Esophagus squamous epithelium (tissue), 5 donors: ENCODE results near the gene ZNF384. TPM values are rescaled to one million over a fixed set of nuclear protein-coding genes. Genes with fewer than 3 reads are reported as not detected.

Experiments
- DNase-seq: peaks from one replicate; lab custom pipeline; 2025; lab: John Stamatoyannopoulos, UW
- H3K27ac ChIP-seq, 4 donors: fragments of 200-600 bp; sonication (generic); one replicate each; pipeline ENCODE4 v1.5.1; 2016 to 2019; ENCODE audit warnings: mild to moderate bottlenecking in 1 of 4
- H3K27me3 ChIP-seq, 4 donors: fragments of 200-600 bp; sonication (generic); 1 replicate in 3 of 4; 2 replicates in 1 of 4; pipeline versions ENCODE4 v1.5.1 to v1.6.0; 2017 to 2021; ENCODE audit warnings: antibody characterized with exemption in 1 of 4
- H3K36me3 ChIP-seq, 3 donors: fragments of 200-600 bp; sonication (generic); one replicate each; pipeline ENCODE4 v1.5.1; 2016 to 2019
- H3K4me1 ChIP-seq, 3 donors: fragments of 200-600 bp; sonication (generic); one replicate each; pipeline ENCODE4 v1.5.1; 2017 to 2019
- H3K4me3 ChIP-seq, 4 donors: fragments of 200-600 bp; sonication (generic); 1 replicate in 3 of 4; 2 replicates in 1 of 4; pipeline ENCODE4 v1.5.1; 2016 to 2019; ENCODE audit warnings: mild to moderate bottlenecking in 2 of 4, moderate library complexity in 1 of 4
- H3K9me3 ChIP-seq, 3 donors: fragments of 200-600 bp; sonication (generic); one replicate each; pipeline ENCODE4 v1.5.1; 2016 to 2019
- POLR2A ChIP-seq, 4 donors: fragments of 450-650 bp; IDR thresholded peaks; one replicate each; pipeline ENCODE4 v1.6.1; 2017; ENCODE audit warnings: antibody characterized with exemption in 4 of 4, mild to moderate bottlenecking in 4 of 4, moderate library complexity in 3 of 4
- WGBS, 2 donors: methylation state at CpG; one replicate each; pipeline ENCODE4 v1.1.5; 2018; 5-methylcytosine and 5-hydroxymethylcytosine counted together
- intact Hi-C: fragments of 100-400 bp; cut with DNase I; formaldehyde crosslinking; loops from one replicate; pipeline ENCODE4 v1.15.0; 2022
- total RNA-seq, 4 donors: library from RNA; depleted of rRNA; stranded (reverse); fragments of >200 nt; gene quantifications; one replicate each; pipeline ENCODE4 v1.1.0, GENCODE V29; 2016
- TF ChIP-seq, protein P1 (sequence below), 6 experiments: fragments of 450-650 bp in 4 of 6; fragments of 200-600 bp in 2 of 6; sonication (generic) in 2 of 6; IDR thresholded peaks; one replicate each; pipeline ENCODE4 v1.5.1; 2016 to 2019; ENCODE audit warnings: antibody characterized with exemption in 6 of 6, mild to moderate bottlenecking in 4 of 6, moderate library complexity in 4 of 6
- donor health status: DM: yes; HTN: yes; CAD: no.

The ZNF384 gene
- total RNA-seq, result 10 to 100 TPM; 19.6 to 36.2 (median 26.8) TPM

DNA sequence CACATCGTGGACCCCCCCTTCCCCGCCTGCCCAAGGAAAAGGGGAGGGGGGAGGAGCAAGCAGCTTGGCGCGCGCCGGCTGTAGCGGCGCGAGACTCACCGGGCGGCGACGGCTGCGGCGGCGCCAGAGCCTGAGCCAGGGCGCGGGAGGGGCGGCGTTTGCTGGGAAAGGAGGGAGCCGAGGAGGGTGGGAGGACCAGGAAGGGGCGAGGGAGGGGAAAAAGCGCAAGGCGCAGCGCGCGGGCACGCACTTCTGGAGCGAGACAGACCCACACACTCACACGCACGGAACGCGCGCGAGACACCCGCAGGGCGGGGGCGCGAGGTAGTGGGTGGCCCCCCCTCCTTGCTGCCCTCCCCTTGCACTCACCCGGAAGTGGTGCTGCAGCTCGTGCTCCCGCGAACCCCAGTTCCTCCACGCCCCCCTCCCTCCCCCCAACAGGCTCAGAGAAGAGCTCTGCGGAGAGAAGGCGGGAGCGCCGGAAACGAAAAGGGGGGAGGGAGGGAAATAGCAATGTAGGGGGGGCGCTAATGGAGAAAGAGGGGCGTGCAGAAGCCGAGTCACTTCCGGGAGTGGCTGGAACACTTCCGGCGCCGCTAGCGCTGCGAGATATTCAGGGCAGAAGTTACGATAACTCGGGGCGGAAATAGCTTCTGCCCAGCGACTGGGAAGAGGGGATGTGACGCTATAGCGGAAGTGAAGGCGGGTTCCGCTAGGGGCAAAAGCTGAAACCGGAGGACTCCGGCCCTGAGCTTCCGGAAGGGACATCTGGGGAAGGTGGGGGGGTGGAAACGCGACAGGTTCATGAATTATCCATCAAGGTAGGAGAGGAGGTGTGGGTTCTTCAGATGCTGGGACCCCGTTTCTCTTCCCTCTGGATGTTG is at the start of gene ZNF384:
TSS of gene ZNF384 (minus strand) at position 377 of the 884 bp plus-strand sequence. CDS start 9,855 bp downstream, outside the sequence.
- Histone ChIP-seq H3K27ac (peak within 1 kb of the TSS; percentile 94 to 99 (median 98)), H3K4me3 (peak within 1 kb of the TSS; percentile 84 to 93 (median 86)), H3K9me3 (no peaks in the 10 kb centered on the region), H3K27me3 (peaks cover 0 to 4% (median 0%) of the 10 kb centered on the region in 4 donors), H3K36me3 (peaks cover 0 to 24% (median 0%) of the 10 kb centered on the region in 3 donors), H3K4me1 (peaks cover 7 to 62% (median 25%) of the 10 kb centered on the region in 3 donors)
- intact Hi-C loops, result no loop called here
- TF ChIP-seq, protein P1, sequence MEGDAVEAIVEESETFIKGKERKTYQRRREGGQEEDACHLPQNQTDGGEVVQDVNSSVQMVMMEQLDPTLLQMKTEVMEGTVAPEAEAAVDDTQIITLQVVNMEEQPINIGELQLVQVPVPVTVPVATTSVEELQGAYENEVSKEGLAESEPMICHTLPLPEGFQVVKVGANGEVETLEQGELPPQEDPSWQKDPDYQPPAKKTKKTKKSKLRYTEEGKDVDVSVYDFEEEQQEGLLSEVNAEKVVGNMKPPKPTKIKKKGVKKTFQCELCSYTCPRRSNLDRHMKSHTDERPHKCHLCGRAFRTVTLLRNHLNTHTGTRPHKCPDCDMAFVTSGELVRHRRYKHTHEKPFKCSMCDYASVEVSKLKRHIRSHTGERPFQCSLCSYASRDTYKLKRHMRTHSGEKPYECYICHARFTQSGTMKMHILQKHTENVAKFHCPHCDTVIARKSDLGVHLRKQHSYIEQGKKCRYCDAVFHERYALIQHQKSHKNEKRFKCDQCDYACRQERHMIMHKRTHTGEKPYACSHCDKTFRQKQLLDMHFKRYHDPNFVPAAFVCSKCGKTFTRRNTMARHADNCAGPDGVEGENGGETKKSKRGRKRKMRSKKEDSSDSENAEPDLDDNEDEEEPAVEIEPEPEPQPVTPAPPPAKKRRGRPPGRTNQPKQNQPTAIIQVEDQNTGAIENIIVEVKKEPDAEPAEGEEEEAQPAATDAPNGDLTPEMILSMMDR (IDR thresholded peaks at IDR 0.05), result peak in 3 of 6 experiments; percentile 23 to 53 (median 48)
- TF ChIP-seq POLR2A (IDR thresholded peaks at IDR 0.05), result peak in 1 of 4 donors; percentile 52
- peak; percentile 93 for DNase-seq
- WGBS, 2 donors, result 0% methylated on average over 19 to 24 of the region's 72 CpGs

DNA sequence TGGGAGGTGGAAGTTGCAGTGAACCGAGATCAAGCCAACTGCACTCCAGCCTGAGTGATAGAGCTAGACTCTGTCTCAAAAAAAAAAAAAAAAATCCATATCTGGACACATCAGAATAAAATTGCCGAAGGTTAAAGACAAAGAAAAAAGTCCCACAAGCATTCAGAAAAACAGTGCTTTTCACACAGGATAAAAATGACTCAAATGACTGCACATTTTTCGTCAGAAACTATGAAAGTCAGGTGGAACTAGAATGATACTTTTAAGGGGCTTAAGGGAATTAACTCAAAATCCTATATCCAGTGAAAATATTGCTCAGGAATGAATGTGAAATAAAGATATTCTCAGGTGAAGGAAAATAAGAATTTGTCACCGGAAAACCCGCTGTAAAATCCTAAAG is 47.6 kb upstream of the ZNF384 start:
- TF ChIP-seq, protein P1 (IDR thresholded peaks at IDR 0.05), result no peak
- no peak for TF ChIP-seq POLR2A (IDR thresholded peaks at IDR 0.05)
- H3K36me3 ChIP-seq, result peaks cover 0 to 28% (median 3%) of the 10 kb centered on the region in 3 donors
- no peaks in the 10 kb centered on the region for H3K9me3 ChIP-seq
- no peaks in the 10 kb centered on the region for H3K27me3 ChIP-seq
- peaks cover 0 to 16% (median 4%) of the 10 kb centered on the region in 3 donors for H3K4me1 ChIP-seq
- 94 to 95% methylated on average over 5 of the region's 5 CpGs for WGBS, 2 donors
- DNase-seq, result no peak
- H3K27ac ChIP-seq, result no peak overlapping the region
- intact Hi-C loops, result loop anchor here (5.0 kb wide), 1 partner anchor 91 kb away; the partner anchor contains the start of gene P3H3
- no peak overlapping the region for H3K4me3 ChIP-seq

DNA sequence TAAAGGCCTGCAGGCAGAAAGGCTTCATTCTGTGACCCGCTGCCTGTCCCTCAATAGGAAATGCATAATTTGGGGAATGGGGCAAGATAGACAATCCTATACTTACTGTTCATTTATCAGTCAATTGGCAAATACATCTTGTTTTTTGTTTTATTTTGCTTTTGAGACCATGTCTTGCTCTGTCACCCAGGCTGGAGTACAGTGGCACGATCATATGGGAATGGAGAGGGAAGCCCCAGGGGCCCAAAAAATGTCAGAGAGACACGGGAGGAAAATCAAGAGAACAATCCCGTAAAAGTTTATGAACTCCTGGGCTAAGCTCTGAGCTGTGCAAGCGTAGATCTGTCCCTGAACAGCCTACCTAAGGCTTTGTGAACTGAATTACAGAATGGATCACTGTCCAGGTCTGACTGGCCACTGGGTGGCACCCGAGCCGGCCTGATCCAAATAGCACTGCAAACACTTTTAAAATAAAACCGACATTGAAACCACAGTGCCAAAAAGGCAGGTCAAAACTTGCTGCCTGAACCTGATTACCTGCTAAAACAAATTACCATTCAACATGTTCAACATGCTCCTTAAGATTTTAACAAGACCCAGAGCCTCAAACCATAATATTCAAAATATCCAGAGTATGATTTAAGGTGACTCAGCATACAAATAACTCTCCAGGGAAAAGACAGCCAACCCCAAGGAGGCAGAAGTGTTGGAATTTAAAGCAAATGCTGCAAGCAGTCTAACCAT is 46.4 kb upstream of the ZNF384 start:
- no peak for TF ChIP-seq POLR2A (IDR thresholded peaks at IDR 0.05)
- TF ChIP-seq, protein P1 (IDR thresholded peaks at IDR 0.05), result peak; percentile 49 to 85 (median 78)
- H3K4me3 ChIP-seq, result no peak overlapping the region
- peak overlapping the region; percentile 31 to 61 (median 54) for H3K27ac ChIP-seq
- DNase-seq, result no peak
- 27 to 41% methylated on average over 6 to 8 of the region's 8 CpGs for WGBS, 2 donors
- H3K9me3 ChIP-seq, result no peaks in the 10 kb centered on the region
- no peaks in the 10 kb centered on the region for H3K27me3 ChIP-seq
- H3K36me3 ChIP-seq, result peaks cover 9 to 40% (median 14%) of the 10 kb centered on the region in 3 donors
- peaks cover 0 to 16% (median 4%) of the 10 kb centered on the region in 3 donors for H3K4me1 ChIP-seq
- intact Hi-C loops, result loop anchor here (5.0 kb wide), 1 partner anchor 92 kb away; the partner anchor contains the start of gene P3H3

DNA sequence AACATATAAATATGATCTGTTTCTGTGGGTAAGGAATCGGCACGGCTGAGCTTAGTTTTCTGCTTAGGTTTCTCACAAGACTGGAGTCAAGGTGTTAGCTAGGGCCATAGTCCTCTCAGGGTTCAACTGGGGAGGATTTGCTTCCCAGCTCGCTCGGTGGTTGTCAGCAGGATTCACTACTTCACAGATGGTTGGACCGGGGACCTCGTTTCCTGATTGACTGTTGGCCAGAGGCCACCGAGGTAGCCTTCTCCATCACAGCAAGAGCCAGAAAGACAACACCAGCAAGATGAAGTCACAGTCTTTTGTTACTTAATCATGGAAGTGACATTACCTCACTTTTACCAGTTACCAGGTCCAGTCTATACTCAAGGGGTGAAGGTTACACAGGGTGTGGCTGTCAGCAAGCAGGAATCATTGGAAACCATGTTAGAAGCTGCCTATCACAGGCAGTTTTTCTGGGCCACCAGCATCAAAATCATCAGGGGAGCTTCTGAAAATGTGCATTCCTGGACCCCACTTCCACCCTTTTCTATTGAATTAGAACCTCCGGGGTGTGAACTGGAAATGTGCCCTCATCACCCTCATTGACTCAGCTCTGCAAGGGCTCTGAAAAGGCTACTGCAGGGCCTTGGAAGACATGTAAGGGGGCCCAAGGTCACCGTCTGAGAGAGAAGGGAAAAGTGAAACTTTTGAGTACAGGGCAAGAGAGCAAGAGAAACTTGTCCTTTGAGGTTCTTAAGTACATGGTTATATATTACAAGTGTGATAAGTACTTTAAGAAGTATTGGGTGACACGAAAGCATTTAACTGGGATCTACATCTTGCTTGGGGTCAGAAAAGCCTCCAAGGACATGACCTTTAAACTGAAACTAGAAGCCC is 45.6 kb upstream of the ZNF384 start:
- 79 to 87% methylated on average over 9 to 10 of the region's 10 CpGs for WGBS, 2 donors
- H3K36me3 ChIP-seq, result peaks cover 17 to 48% (median 23%) of the 10 kb centered on the region in 3 donors
- TF ChIP-seq, protein P1 (IDR thresholded peaks at IDR 0.05), result no peak
- no peak for TF ChIP-seq POLR2A (IDR thresholded peaks at IDR 0.05)
- H3K4me3 ChIP-seq, result no peak overlapping the region
- peaks cover 0 to 16% (median 4%) of the 10 kb centered on the region in 3 donors for H3K4me1 ChIP-seq
- peak overlapping the region in 1 of 4 donors; percentile 28 for H3K27ac ChIP-seq
- intact Hi-C loops, result loop anchor here (5.0 kb wide), 1 partner anchor 93 kb away; the partner anchor contains the start of gene P3H3
- no peak for DNase-seq
- no peaks in the 10 kb centered on the region for H3K27me3 ChIP-seq
- no peaks in the 10 kb centered on the region for H3K9me3 ChIP-seq
